Calu3 (cell line): ENCODE results near the gene HOXB6. TPM values are rescaled to one million over a fixed set of nuclear protein-coding genes. Genes with fewer than 3 reads are reported as not detected.
A peak's percentile ranks its signal among the peaks of the same experiment; 100 is the strongest.

ENCODE experiments used
- BruUV-seq: library from RNA; stranded (reverse); fragments of 400-500 nt; replicated peaks from 2 replicates; lab custom pipeline; 2021; lab: Mats Ljungman, UMichigan
- CTCF ChIA-PET: fragments of 300-600 bp; sonication (Branson Sonifier 250); formaldehyde crosslinking; loops from one replicate; lab custom pipeline; 2022; ENCODE audit warnings: antibody characterized with exemption; lab: Charles Lee
- DNase-seq: peaks from one replicate; pipeline ENCODE4 v3.0.0; 2022
- H3K27ac Mint-ChIP-seq: one replicate; pipeline ENCODE4 v1.8.0; 2022; ENCODE audit warnings: mixed read lengths; ENCODE audit not compliant: unreplicated experiment
- H3K27me3 Mint-ChIP-seq: one replicate; pipeline ENCODE4 v1.8.0; 2022; ENCODE audit warnings: mixed read lengths; ENCODE audit not compliant: unreplicated experiment
- H3K36me3 Mint-ChIP-seq: one replicate; pipeline ENCODE4 v1.8.0; 2022; ENCODE audit warnings: mild to moderate bottlenecking, moderate library complexity, mixed read lengths; ENCODE audit not compliant: insufficient read depth, unreplicated experiment
- H3K4me1 Mint-ChIP-seq: one replicate; pipeline ENCODE4 v1.8.0; 2022; ENCODE audit warnings: mild to moderate bottlenecking, low read depth, mixed read lengths; ENCODE audit not compliant: unreplicated experiment
- H3K4me3 Mint-ChIP-seq: one replicate; pipeline ENCODE4 v1.8.0; 2022; ENCODE audit warnings: mild to moderate bottlenecking, low read depth, moderate library complexity, mixed read lengths; ENCODE audit not compliant: unreplicated experiment
- H3K9me3 Mint-ChIP-seq: one replicate; pipeline ENCODE4 v1.8.0; 2022; ENCODE audit warnings: low read depth, mixed read lengths; ENCODE audit not compliant: unreplicated experiment
- CTCF ChIP-seq: fragments of 200-600 bp; IDR thresholded peaks from one replicate; pipeline ENCODE4 v1.8.0; 2022; ENCODE audit warnings: antibody characterized with exemption; ENCODE audit not compliant: unreplicated experiment
- intact Hi-C: fragments of 100-400 bp; cut with micrococcal nuclease; formaldehyde crosslinking; loops from one replicate; pipeline ENCODE4 v1.10.0; 2022; ENCODE audit not compliant: unreplicated experiment
- total RNA-seq: library from RNA; stranded (reverse); gene quantifications from 2 replicates; pipeline ENCODE4 v1.2.3, GENCODE V29; 2022

The HOXB6 gene
- total RNA-seq, 1 experiment from 2014 or later, result 140 TPM

- peaks cover 86% of the 10 kb centered on the region for H3K36me3 Mint-ChIP-seq
- peak overlapping the region; percentile 76 for H3K27ac Mint-ChIP-seq
- H3K9me3 Mint-ChIP-seq, result no peaks in the 10 kb centered on the region
- H3K4me3 Mint-ChIP-seq, result peak overlapping the region; percentile 88
- CTCF ChIA-PET, result interaction anchor here (0.9 to 1.0 kb wide), 3 partner anchors 47 to 363 kb away, joined by 3 to 4 read pairs (median 3); no protein-coding TSS in a partner anchor
- H3K4me1 Mint-ChIP-seq, result peaks cover 58% of the 10 kb centered on the region
- no peak for DNase-seq
- peaks cover 72% of the 10 kb centered on the region for H3K27me3 Mint-ChIP-seq
- TF ChIP-seq CTCF, result no peak
- intact Hi-C loops, result no loop called here
- BruUV-seq, result no TSS peak
These were observed 19.3 kb upstream of the HOXB6 start for GRCh38 chr17:48624118-48624517.

GRCh38 chr17:48623583-48623982 lies 18.8 kb upstream of the HOXB6 start:
- no peak for DNase-seq
- Mint-ChIP-seq H3K4me3 (peak overlapping the region; percentile 88), H3K27ac (peak overlapping the region; percentile 76), H3K4me1 (peaks cover 63% of the 10 kb centered on the region), H3K27me3 (peaks cover 77% of the 10 kb centered on the region), H3K36me3 (peaks cover 91% of the 10 kb centered on the region), H3K9me3 (no peaks in the 10 kb centered on the region)
- no TSS peak for BruUV-seq
- TF ChIP-seq CTCF, result no peak
- intact Hi-C loops, result no loop called here
- CTCF ChIA-PET, result interaction anchor here (0.9 to 1.0 kb wide), 2 partner anchors 48 to 362 kb away, joined by 3 read pairs; no protein-coding TSS in a partner anchor

GRCh38 chr17:48622857-48623256 lies 18.1 kb upstream of the HOXB6 start:
- H3K27me3 Mint-ChIP-seq, result peaks cover 84% of the 10 kb centered on the region
- no TSS peak for BruUV-seq
- H3K9me3 Mint-ChIP-seq, result no peaks in the 10 kb centered on the region
- no peak for TF ChIP-seq CTCF
- CTCF ChIA-PET, result interaction anchor here (0.9 kb wide), 1 partner anchor 10 kb away, joined by 3 read pairs; no protein-coding TSS in a partner anchor
- peaks cover 71% of the 10 kb centered on the region for H3K4me1 Mint-ChIP-seq
- peaks cover 98% of the 10 kb centered on the region for H3K36me3 Mint-ChIP-seq
- intact Hi-C loops, result no loop called here
- H3K4me3 Mint-ChIP-seq, result peak overlapping the region; percentile 88
- H3K27ac Mint-ChIP-seq, result peak overlapping the region; percentile 50
- DNase-seq, result no peak

DNA sequence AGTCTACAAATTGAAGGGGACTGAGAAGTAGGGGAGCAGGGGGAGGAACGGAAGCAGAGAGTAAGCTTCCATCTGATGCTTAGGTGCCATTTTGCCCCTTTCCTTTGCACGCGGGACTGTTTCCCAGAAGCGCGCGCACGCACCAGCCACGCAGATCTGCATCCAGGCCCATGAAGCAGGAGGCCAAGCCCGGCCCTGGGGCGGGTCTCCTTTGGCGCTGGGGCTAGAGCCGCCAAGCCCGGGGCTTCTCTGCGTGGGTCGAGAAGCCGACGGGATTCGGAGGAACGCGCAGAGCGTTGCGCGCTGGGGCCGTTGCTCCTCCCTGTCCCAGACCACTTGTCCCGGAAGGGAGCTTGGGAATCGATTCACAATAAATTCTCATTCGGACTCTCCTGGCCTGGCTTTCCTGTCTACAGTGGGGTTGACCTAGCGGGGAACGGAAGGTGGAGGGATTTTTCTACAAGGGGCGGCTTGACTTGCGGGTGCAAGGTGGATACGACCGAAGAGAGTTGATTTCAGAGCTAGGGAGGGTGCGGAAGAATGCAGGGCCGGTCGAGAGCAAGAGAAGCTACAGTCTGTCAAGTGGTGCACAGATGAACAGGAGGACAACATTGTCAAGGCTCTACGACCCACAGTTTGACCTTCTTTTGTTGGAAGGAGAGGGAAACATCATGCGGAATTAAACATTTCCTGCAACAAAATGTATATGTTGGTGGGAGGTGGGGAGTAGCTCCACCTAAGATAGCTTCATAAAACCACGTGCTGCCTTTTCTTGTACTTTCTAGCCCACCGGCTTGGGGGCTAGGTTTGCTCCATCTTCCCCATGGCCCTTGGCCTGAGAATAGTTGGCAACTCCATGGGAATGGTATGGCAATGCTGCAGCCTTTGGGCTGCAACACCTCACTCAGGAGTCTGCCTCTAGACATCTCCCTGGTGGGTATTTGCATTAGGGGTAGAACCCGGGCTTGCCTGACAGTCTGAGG lies 16.9 kb upstream of the HOXB6 start:
- TF ChIP-seq CTCF, result no peak
- Mint-ChIP-seq H3K4me1 (peaks cover 74% of the 10 kb centered on the region), H3K27me3 (peaks cover 88% of the 10 kb centered on the region), H3K36me3 (peaks cover 98% of the 10 kb centered on the region), H3K9me3 (no peaks in the 10 kb centered on the region), H3K4me3 (peak overlapping the region; percentile 88), H3K27ac (peak overlapping the region; percentile 90)
- DNase-seq, result no peak
- no TSS peak for BruUV-seq
- CTCF ChIA-PET, result interaction anchor here (0.6 to 1.0 kb wide), 3 partner anchors 9 to 20 kb away, joined by 3 to 4 read pairs (median 3); no protein-coding TSS in a partner anchor
- intact Hi-C loops, result no loop called here
